DMS53 (cell line): Measurements from ENCODE around the gene ATE1.
"Not testable (repeated sequence)": the region's sequence is repeated elsewhere in the genome, so short reads cannot be mapped to it uniquely, and the experiment has no call there.

Experiments used
- DNase-seq: peaks from one replicate; lab custom pipeline; 2025; lab: John Stamatoyannopoulos, UW

The ATE1 gene

GRCh38 chr10:121831777-121832176, 96.1 kb downstream of the ATE1 start:
- peak; percentile 10 for DNase-seq

- no peak for DNase-seq
Measured at GRCh38 chr10:121831237-121831636, 96.6 kb downstream of the ATE1 start.

- DNase-seq = no peak
Measured at GRCh38 chr10:121830101-121830500, 97.7 kb downstream of the ATE1 start.

GRCh38 chr10:121828045-121828444, 99.8 kb downstream of the ATE1 start:
- DNase-seq = no peak

GRCh38 chr10:121826773-121827172, 101.1 kb downstream of the ATE1 start:
- not testable (repeated sequence) for DNase-seq

GRCh38 chr10:121823993-121824463, 103.8 kb downstream of the ATE1 start:
- peak; percentile 67 for DNase-seq

- no peak for DNase-seq
Measured at GRCh38 chr10:121822724-121823123, 105.1 kb downstream of the ATE1 start.

- DNase-seq = no peak
Measured at GRCh38 chr10:121822180-121822579, 105.7 kb downstream of the ATE1 start.

- no peak for DNase-seq
Measured at GRCh38 chr10:121819049-121819448, 108.8 kb downstream of the ATE1 start.

GRCh38 chr10:121818599-121818998, 109.2 kb downstream of the ATE1 start:
- DNase-seq = no peak

GRCh38 chr10:121816197-121816596, 111.6 kb downstream of the ATE1 start:
- DNase-seq = no peak

GRCh38 chr10:121813857-121814256, 114.0 kb downstream of the ATE1 start:
- no peak for DNase-seq

GRCh38 chr10:121813211-121813815, 114.5 kb downstream of the ATE1 start:
- DNase-seq = no peak

GRCh38 chr10:121812031-121812430, 115.8 kb downstream of the ATE1 start:
- no peak for DNase-seq

GRCh38 chr10:121811386-121811785, 116.4 kb downstream of the ATE1 start:
- no peak for DNase-seq

GRCh38 chr10:121808835-121809234, 119.0 kb downstream of the ATE1 start:
- no peak for DNase-seq

- no peak for DNase-seq
Measured at GRCh38 chr10:121804460-121804859, 123.4 kb downstream of the ATE1 start.

GRCh38 chr10:121803611-121804010, 124.2 kb downstream of the ATE1 start:
- DNase-seq = no peak

GRCh38 chr10:121800831-121801230, 127.0 kb downstream of the ATE1 start:
- no peak for DNase-seq

- no peak for DNase-seq
Measured at GRCh38 chr10:121800146-121800545, 127.7 kb downstream of the ATE1 start.

GRCh38 chr10:121797490-121797889, 130.3 kb downstream of the ATE1 start:
- no peak for DNase-seq

GRCh38 chr10:121796342-121796741, 131.5 kb downstream of the ATE1 start:
- DNase-seq = no peak

- DNase-seq = no peak
Measured at GRCh38 chr10:121792198-121792597, 135.6 kb downstream of the ATE1 start.

GRCh38 chr10:121791761-121792160, 136.1 kb downstream of the ATE1 start:
- no peak for DNase-seq
